Neutrophil (primary cell): ENCODE measurements around the gene ZNF214.

Experiments used
- H3K27ac ChIP-seq: fragments of 200-600 bp; sonication (generic); 2 replicates; pipeline ENCODE4 v1.5.1; 2016; ENCODE audit warnings: mild to moderate bottlenecking, moderate library complexity
- H3K27me3 ChIP-seq: fragments of 200-600 bp; sonication (generic); 2 replicates; pipeline ENCODE4 v1.6.0; 2016; ENCODE audit warnings: mild to moderate bottlenecking
- H3K36me3 ChIP-seq: fragments of 200-600 bp; sonication (generic); 2 replicates; pipeline ENCODE4 v1.5.1; 2017
- H3K4me1 ChIP-seq, 2 experiments: fragments of 200-600 bp in 1 of 2; sonication (generic) in 1 of 2; 1 replicate in 1 of 2; 2 replicates in 1 of 2; pipeline versions ENCODE4 v1.5.1 to v1.6.1; 2013 to 2016; ENCODE audit warnings: low read depth in 1 of 2, low read length in 1 of 2, mild to moderate bottlenecking in 1 of 2, moderate library complexity in 1 of 2; ENCODE audit not compliant: control insufficient read depth in 1 of 2, insufficient read depth in 1 of 2
- H3K4me3 ChIP-seq, 2 experiments: fragments of 200-600 bp in 1 of 2; sonication (generic) in 1 of 2; 1 replicate in 1 of 2; 2 replicates in 1 of 2; pipeline ENCODE4 v1.5.1; 2013 to 2016; ENCODE audit warnings: low read depth in 1 of 2, low read length in 1 of 2, mild to moderate bottlenecking in 1 of 2, moderate library complexity in 1 of 2
- H3K9me3 ChIP-seq: fragments of 200-600 bp; sonication (generic); 2 replicates; pipeline ENCODE4 v1.5.1; 2016
- CTCF ChIP-seq: fragments of 200-600 bp; sonication (generic); IDR thresholded peaks from 2 replicates; pipeline ENCODE4 v1.5.1; 2016; ENCODE audit warnings: antibody characterized with exemption

The ZNF214 gene

GRCh38 chr11:7020183-7020917 lies at the start of gene ZNF214, which contains the start of gene NLRP14:
Gene ZNF214, minus strand, starts transcription at chr11:7020346. Its CDS starts 17,511 bp downstream, at chr11:7002835.
Gene NLRP14, plus strand, starts transcription at chr11:7020479. Its CDS starts 18,108 bp downstream, at chr11:7038587.
- TF ChIP-seq CTCF = no peak
- Histone ChIP-seq H3K4me3 (peak within 1 kb of the TSS in 1 of 2 experiments; percentile 40), H3K27me3 (peaks cover 41% of the 10 kb centered on the region), H3K9me3 (no peaks in the 10 kb centered on the region), H3K4me1 (peaks cover 0 to 14% of the 10 kb centered on the region in 2 experiments), H3K36me3 (no peaks in the 10 kb centered on the region), H3K27ac (no peak within 1 kb of the TSS)

- H3K27ac ChIP-seq = no peak overlapping the region
- H3K36me3 ChIP-seq = no peaks in the 10 kb centered on the region
- H3K27me3 ChIP-seq = no peaks in the 10 kb centered on the region
- no peak overlapping the region for H3K4me3 ChIP-seq
- TF ChIP-seq CTCF = no peak
- H3K9me3 ChIP-seq = no peaks in the 10 kb centered on the region
- no peaks in the 10 kb centered on the region for H3K4me1 ChIP-seq
These were observed 42.4 kb upstream of the ZNF214 start for GRCh38 chr11:7062534-7062933.

- Histone ChIP-seq H3K36me3 (no peaks in the 10 kb centered on the region), H3K4me3 (no peak overlapping the region), H3K27me3 (no peaks in the 10 kb centered on the region), H3K4me1 (no peaks in the 10 kb centered on the region), H3K9me3 (no peaks in the 10 kb centered on the region), H3K27ac (no peak overlapping the region)
- TF ChIP-seq CTCF = no peak
These were observed 40.7 kb upstream of the ZNF214 start for GRCh38 chr11:7060868-7061267.

GRCh38 chr11:7057641-7058040 lies 37.5 kb upstream of the ZNF214 start:
- Histone ChIP-seq H3K27ac (no peak overlapping the region), H3K36me3 (no peaks in the 10 kb centered on the region), H3K9me3 (no peaks in the 10 kb centered on the region), H3K4me1 (no peaks in the 10 kb centered on the region), H3K4me3 (no peak overlapping the region), H3K27me3 (no peaks in the 10 kb centered on the region)
- TF ChIP-seq CTCF = no peak

- Histone ChIP-seq H3K36me3 (no peaks in the 10 kb centered on the region), H3K27me3 (no peaks in the 10 kb centered on the region), H3K4me1 (no peaks in the 10 kb centered on the region), H3K4me3 (no peak overlapping the region), H3K27ac (no peak overlapping the region), H3K9me3 (no peaks in the 10 kb centered on the region)
- no peak for TF ChIP-seq CTCF
These were observed 36.8 kb upstream of the ZNF214 start for GRCh38 chr11:7056828-7057513.
